ENCODE data around the gene RELN. TPM values are rescaled to one million over a fixed set of nuclear protein-coding genes. Genes with fewer than 3 reads are reported as not detected.

The RELN gene
- total RNA-seq, 1 experiment from 2014 or later = 0.02 TPM

- Histone ChIP-seq H3K23ac (ENCODE audit: insufficient read length, low read depth, low read length) (no peak overlapping the region), H3K79me2 (ENCODE audit: insufficient read depth, low read length) (no peaks in the 10 kb centered on the region), H3K56ac (ENCODE audit: insufficient read length, low read depth, low read length) (no peak overlapping the region), H3K9ac (ENCODE audit: extremely low read depth, insufficient read length, low read length) (no peak overlapping the region), H3K79me1 (ENCODE audit: insufficient read depth, low read depth, low read length, poor library complexity, severe bottlenecking) (no peaks in the 10 kb centered on the region), H2BK5ac (ENCODE audit: insufficient read length, low read length) (no peak overlapping the region), H3K9me3 (ENCODE audit: control insufficient read depth, low read depth, low read length) (no peaks in the 10 kb centered on the region), H2BK120ac (ENCODE audit: low read depth, low read length, poor library complexity, severe bottlenecking) (no peak overlapping the region), H4K5ac (ENCODE audit: insufficient read length, low read depth, low read length) (no peak overlapping the region), H2AFZ (ENCODE audit: low read length) (no peak overlapping the region), H2BK12ac (ENCODE audit: insufficient read length, low read depth, low read length) (no peak overlapping the region), H3K27ac (ENCODE audit: insufficient read length, low read depth, low read length) (no peak overlapping the region), H3K18ac (ENCODE audit: insufficient read length, low read depth, low read length) (no peak overlapping the region), H2BK15ac (ENCODE audit: low read depth, low read length) (no peak overlapping the region), H3K4me2 (ENCODE audit: insufficient read depth, insufficient read length, low read length) (no peak overlapping the region), H3K14ac (ENCODE audit: insufficient read depth, low read length) (no peak overlapping the region), H2BK20ac (ENCODE audit: low read depth, low read length, poor library complexity, severe bottlenecking) (no peak overlapping the region), H4K20me1 (ENCODE audit: control insufficient read depth, insufficient read depth, insufficient read length) (no peaks in the 10 kb centered on the region), H3K23me2 (ENCODE audit: insufficient read length, low read depth, low read length, poor library complexity, severe bottlenecking) (no peaks in the 10 kb centered on the region), H4K8ac (replicated peaks; ENCODE audit: insufficient read length, low read depth, low read length) (no peak overlapping the region), H2AK5ac (ENCODE audit: insufficient read length, low read length) (no peak overlapping the region), H3K4me1 (ENCODE audit: insufficient read depth, low read length) (no peaks in the 10 kb centered on the region), H3K4ac (ENCODE audit: low read depth, low read length) (no peak overlapping the region), H3T11ph (ENCODE audit: low read length) (no peak overlapping the region), H4K91ac (ENCODE audit: insufficient read length, low read depth, low read length) (no peak overlapping the region), H3K27me3 (ENCODE audit: insufficient read depth, low read length) (no peaks in the 10 kb centered on the region)
- Mint-ChIP-seq H3K36me3 (ENCODE audit: insufficient read depth in 1 of 3, low read depth in 3 of 3) (no peaks in the 10 kb centered on the region), H3K4me3 (no peak overlapping the region), H3K27ac (no peak overlapping the region), H3K9me3 (no peaks in the 10 kb centered on the region; a peak in 1 of 5 replicates), H3K27me3 (ENCODE audit: low read depth) (peaks cover 11% of the 10 kb centered on the region), H3K4me1 (no peaks in the 10 kb centered on the region)
- DNase-seq = no peak
- TF ChIP-seq CTCF (conservative IDR thresholded peaks at IDR 0.05) = no peak
- WGBS (ENCODE audit: extremely low coverage, insufficient read length, low lambda C conversion rate) = no CpG with 5 or more reads among the region's 3 CpGs
Observed at GRCh38 chr7:103547451-103548284, 441.8 kb downstream of the RELN start.

Measured in H9 (cell line).